GM13976 (cell line): ENCODE measurements around the gene TRIM23.

Source experiments
- DNase-seq: peaks from one replicate; pipeline ENCODE4 v3.0.0; 2012; ENCODE audit warnings: low spot score
- in situ Hi-C: fragments of 300-500 bp; cut with MboI; formaldehyde crosslinking; loops from one replicate; pipeline ENCODE4 v1.12.0; 2022; ENCODE audit warnings: low sequenced_read_pairs, mixed read lengths, inconsistent platforms; ENCODE audit not compliant: unreplicated experiment
- TF ChIP-seq, protein P1 (sequence below): IDR thresholded peaks from 2 replicates; pipeline ENCODE4 v1.5.1; 2012; ENCODE audit warnings: borderline replicate concordance, mild to moderate bottlenecking; ENCODE audit not compliant: insufficient read depth; ENCODE audit errors: extremely low read depth, missing control alignments, control extremely low read depth

Gene TRIM23

DNA sequence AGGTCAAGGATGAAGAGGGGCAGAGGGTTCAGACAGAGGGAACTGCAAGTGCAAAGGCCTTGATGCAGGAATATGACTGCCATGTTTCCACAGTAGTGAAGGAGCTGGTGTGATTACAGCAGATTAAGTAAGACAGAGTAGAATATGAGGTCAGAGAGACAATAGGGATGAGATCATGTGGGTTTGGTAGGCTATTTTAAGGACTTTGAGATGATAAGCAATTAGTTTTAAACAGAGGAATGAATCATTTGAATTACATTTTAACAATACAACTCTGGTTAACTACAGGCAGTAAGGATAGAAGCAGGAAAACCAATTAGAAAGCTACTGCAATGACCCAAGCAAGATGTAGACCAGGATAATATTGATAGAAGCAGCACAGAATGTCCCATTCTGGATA lies 68.8 kb downstream of the TRIM23 start:
- in situ Hi-C loops = no loop called here
- DNase-seq = no peak
- TF ChIP-seq, protein P1, sequence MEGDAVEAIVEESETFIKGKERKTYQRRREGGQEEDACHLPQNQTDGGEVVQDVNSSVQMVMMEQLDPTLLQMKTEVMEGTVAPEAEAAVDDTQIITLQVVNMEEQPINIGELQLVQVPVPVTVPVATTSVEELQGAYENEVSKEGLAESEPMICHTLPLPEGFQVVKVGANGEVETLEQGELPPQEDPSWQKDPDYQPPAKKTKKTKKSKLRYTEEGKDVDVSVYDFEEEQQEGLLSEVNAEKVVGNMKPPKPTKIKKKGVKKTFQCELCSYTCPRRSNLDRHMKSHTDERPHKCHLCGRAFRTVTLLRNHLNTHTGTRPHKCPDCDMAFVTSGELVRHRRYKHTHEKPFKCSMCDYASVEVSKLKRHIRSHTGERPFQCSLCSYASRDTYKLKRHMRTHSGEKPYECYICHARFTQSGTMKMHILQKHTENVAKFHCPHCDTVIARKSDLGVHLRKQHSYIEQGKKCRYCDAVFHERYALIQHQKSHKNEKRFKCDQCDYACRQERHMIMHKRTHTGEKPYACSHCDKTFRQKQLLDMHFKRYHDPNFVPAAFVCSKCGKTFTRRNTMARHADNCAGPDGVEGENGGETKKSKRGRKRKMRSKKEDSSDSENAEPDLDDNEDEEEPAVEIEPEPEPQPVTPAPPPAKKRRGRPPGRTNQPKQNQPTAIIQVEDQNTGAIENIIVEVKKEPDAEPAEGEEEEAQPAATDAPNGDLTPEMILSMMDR = no peak

DNA sequence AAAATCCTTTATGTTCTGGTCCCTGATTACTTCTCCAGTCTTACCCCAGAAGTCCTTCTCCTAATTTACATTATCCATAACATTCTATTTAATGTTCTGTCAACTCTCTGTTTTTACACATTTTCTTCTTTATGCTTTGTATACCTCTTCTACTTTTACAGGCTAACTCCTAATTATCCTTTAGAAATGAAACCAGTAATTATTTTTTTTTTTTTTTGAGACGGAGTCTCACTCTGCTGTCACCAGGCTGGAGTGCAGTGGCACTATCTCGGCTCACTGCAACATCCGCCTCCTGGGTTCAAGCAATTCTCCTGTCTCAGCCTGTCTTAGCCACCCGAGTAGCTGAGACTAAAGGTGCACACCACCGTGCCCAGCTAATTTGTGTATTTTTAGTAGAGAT lies 70.2 kb downstream of the TRIM23 start:
- DNase-seq = no peak
- TF ChIP-seq, protein P1 = no peak
- in situ Hi-C loops = no loop called here

DNA sequence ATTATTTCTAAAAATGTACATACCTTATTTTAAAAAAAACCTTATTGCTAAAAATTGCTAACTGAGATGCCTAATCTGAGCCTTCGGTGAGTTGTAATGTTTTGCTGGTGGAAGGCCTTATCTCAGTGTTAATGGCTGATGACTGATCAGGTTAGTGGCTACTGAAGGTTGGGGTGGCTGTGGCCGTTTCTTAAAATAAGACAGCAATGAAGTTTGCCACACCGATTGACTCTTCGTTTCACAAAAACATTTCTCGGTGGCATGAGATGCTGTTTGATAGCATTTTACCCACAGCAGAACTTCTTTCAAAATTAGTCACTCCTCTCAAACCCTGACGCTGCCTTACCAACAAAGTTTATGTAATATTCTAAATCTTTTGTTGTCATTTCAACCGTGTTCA lies 75.9 kb downstream of the TRIM23 start:
- TF ChIP-seq, protein P1 = no peak
- in situ Hi-C loops = no loop called here
- no peak for DNase-seq

DNA sequence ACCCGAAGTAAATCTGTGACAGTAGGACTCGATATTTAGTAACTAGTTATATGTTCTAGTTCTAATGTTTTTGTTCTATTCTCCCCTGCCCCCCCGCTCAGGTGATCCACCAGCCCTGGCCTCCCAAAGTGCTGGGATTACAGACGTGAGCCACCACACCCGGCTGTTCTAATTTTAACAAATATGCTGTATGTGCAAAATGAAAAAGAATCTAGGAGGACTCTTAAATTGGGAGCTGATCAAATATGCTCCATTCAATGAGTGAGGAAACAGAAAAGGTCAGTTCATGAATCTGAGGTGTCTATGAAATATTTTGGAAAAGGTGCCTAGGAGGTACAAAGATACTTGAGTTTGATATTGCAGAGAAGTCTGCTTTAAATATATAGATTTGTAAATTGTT lies 78.0 kb downstream of the TRIM23 start:
- DNase-seq = no peak
- in situ Hi-C loops = no loop called here
- TF ChIP-seq, protein P1 = no peak

DNA sequence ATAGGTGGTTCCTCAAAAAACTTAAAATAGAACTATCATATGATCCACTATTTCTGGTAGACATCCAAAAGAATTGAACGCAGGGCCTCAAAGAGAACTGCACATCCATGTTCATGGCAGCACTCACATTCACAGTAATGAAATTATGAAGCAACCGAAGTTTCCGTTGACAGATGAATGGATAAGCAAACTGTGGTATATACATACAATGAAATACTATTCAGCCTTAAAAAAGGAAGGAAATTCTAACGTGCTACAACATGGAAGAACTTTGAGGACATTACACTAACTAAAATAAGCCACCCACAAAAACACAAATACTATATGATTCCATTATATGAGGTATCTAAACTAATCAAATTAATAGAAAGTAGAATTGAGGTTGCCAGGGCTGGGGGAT lies 79.7 kb downstream of the TRIM23 start:
- in situ Hi-C loops = no loop called here
- TF ChIP-seq, protein P1 = no peak
- no peak for DNase-seq

DNA sequence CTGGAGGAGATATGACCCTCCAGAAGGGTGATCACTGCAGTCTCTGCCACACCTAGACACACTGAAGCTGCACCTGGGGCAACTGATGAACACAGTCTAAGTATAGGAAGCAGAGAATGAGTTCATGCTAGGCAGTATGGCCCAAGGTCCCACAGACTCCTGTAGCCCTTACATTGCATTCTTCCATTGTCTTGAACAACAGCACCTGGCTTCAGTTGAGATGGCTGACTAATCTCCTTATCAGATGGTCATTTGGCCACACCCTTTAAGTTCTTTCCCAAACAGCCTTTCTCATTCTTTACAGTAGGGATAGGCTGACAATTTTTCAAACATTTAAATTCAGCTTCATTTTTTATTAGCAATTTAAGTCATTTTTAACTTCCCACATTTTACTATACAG lies 84.3 kb downstream of the TRIM23 start:
- TF ChIP-seq, protein P1 = no peak
- in situ Hi-C loops = no loop called here
- no peak for DNase-seq
